DND-41 (cell line): ENCODE data around the gene GXYLT1.

Experiments
- CTCF ChIP-seq: IDR thresholded peaks from 2 replicates; pipeline ENCODE4 v1.5.1; 2012; ENCODE audit warnings: borderline replicate concordance, low read length, moderate library complexity, mild to moderate bottlenecking; ENCODE audit not compliant: poor library complexity, severe bottlenecking; ENCODE audit errors: extremely low read depth
- EZH2 ChIP-seq: IDR thresholded peaks from 3 replicates; pipeline ENCODE4 v1.6.1; 2012; ENCODE audit warnings: borderline replicate concordance, low read depth, mild to moderate bottlenecking, moderate library complexity, low read length, inconsistent platforms; ENCODE audit not compliant: severe bottlenecking

- TF ChIP-seq CTCF = no peak
- TF ChIP-seq EZH2 = no peak
Measured at GRCh38 chr12:42125388-42125767, 19.3 kb downstream of the GXYLT1 start.
